ENCODE data around the gene OR4C15.

The OR4C15 gene

GRCh38 chr11:55554169-55554568, at the start of gene OR4C15:
OR4C15 (plus strand) TSS chr11:55554469; CDS start chr11:55554469, 0 bp downstream.
- DNase-seq (ENCODE audit: insufficient read length, low spot score) (no peak), FAIRE-seq (no peak)
- TF ChIP-seq, protein P1, sequence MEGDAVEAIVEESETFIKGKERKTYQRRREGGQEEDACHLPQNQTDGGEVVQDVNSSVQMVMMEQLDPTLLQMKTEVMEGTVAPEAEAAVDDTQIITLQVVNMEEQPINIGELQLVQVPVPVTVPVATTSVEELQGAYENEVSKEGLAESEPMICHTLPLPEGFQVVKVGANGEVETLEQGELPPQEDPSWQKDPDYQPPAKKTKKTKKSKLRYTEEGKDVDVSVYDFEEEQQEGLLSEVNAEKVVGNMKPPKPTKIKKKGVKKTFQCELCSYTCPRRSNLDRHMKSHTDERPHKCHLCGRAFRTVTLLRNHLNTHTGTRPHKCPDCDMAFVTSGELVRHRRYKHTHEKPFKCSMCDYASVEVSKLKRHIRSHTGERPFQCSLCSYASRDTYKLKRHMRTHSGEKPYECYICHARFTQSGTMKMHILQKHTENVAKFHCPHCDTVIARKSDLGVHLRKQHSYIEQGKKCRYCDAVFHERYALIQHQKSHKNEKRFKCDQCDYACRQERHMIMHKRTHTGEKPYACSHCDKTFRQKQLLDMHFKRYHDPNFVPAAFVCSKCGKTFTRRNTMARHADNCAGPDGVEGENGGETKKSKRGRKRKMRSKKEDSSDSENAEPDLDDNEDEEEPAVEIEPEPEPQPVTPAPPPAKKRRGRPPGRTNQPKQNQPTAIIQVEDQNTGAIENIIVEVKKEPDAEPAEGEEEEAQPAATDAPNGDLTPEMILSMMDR (IDR thresholded peaks at IDR 0.05; ENCODE audit: insufficient read depth, missing control alignments): no peak

DNA sequence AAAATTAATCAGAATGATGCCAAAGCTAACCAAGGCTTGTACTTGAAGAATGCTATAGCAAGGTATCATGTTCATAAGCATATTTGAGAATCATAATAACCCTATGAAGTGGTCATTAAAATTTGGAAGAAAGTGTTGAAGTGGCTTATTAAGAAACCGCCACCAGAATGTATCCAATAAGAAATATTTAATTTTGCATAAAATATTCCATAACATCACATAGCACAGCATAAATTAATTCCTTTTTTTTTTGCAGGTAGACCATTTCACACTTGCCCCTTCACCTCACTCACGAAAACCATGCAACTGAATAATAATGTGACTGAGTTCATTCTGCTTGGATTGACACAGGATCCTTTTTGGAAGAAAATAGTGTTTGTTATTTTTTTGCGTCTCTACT, 17.6 kb downstream of the OR4C15 start, which contains the start of gene OR4C16:
Gene OR4C16 (plus strand): TSS at position 301 of the 400 bp plus-strand sequence. CDS start 0 bp downstream, at position 301.
- FAIRE-seq (no peak), DNase-seq (ENCODE audit: insufficient read length, low spot score) (no peak)
- TF ChIP-seq, protein P1 (IDR thresholded peaks at IDR 0.05; ENCODE audit: insufficient read depth, missing control alignments): no peak

DNA sequence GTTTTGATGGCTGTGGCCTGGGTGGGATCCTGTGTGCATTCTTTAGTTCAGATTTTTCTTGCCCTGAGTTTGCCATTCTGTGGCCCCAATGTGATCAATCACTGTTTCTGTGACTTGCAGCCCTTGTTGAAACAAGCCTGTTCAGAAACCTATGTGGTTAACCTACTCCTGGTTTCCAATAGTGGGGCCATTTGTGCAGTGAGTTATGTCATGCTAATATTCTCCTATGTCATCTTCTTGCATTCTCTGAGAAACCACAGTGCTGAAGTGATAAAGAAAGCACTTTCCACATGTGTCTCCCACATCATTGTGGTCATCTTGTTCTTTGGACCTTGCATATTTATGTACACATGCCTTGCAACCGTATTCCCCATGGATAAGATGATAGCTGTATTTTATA, 18.3 kb downstream of the OR4C15 start:
- FAIRE-seq: no peak
- DNase-seq (ENCODE audit: insufficient read length, low spot score): no peak
- TF ChIP-seq, protein P1 (IDR thresholded peaks at IDR 0.05; ENCODE audit: insufficient read depth, missing control alignments): no peak

Data from D721Med (cell line).